ENCODE measurements around the gene PDE12.

The PDE12 gene

GRCh38 chr3:57555738-57556458 is at the start of gene PDE12:
TSS of gene PDE12 (plus strand) at chr3:57556274. CDS start at chr3:57556380, 106 bp downstream.
- peak; percentile 93 for DNase-seq (ENCODE audit: low read depth)

- DNase-seq (ENCODE audit: low read depth), result peak; percentile 14
Measured at GRCh38 chr3:57512166-57512565, 43.9 kb upstream of the PDE12 start.

GRCh38 chr3:57518276-57518915 is 37.7 kb upstream of the PDE12 start:
- DNase-seq (ENCODE audit: low read depth), result peak; percentile 78

GRCh38 chr3:57530071-57530608 is 25.9 kb upstream of the PDE12 start:
- peak; percentile 9 for DNase-seq (ENCODE audit: low read depth)

- DNase-seq (ENCODE audit: low read depth), result no peak
Measured at GRCh38 chr3:57538465-57538864, 17.6 kb upstream of the PDE12 start.

GRCh38 chr3:57544181-57545125 is 11.6 kb upstream of the PDE12 start, which contains the start of gene DNAH12:
TSS of gene DNAH12 (minus strand) at chr3:57544344. CDS start at chr3:57542870, 1,474 bp downstream.
- DNase-seq (ENCODE audit: low read depth), result peak; percentile 50

GRCh38 chr3:57545636-57546268 is 10.3 kb upstream of the PDE12 start:
- DNase-seq (ENCODE audit: low read depth), result no peak

- no peak for DNase-seq (ENCODE audit: low read depth)
Measured at GRCh38 chr3:57546616-57547015, 9.5 kb upstream of the PDE12 start.

- no peak for DNase-seq (ENCODE audit: low read depth)
Measured at GRCh38 chr3:57555306-57555705, 768 bp upstream of the PDE12 start.

- DNase-seq (ENCODE audit: low read depth), result peak; percentile 48
Measured at GRCh38 chr3:57556459-57557084, 498 bp downstream of the PDE12 start.

GRCh38 chr3:57557085-57557537 is 1.0 kb downstream of the PDE12 start:
- DNase-seq (ENCODE audit: low read depth), result peak; percentile 70

GRCh38 chr3:57559526-57559925 is 3.5 kb downstream of the PDE12 start:
- DNase-seq (ENCODE audit: low read depth), result peak; percentile 48

- no peak for DNase-seq (ENCODE audit: low read depth)
Measured at GRCh38 chr3:57569859-57570450, 13.9 kb downstream of the PDE12 start.

- no peak for DNase-seq (ENCODE audit: low read depth)
Measured at GRCh38 chr3:57570878-57571277, 14.8 kb downstream of the PDE12 start.

GRCh38 chr3:57572096-57572495 is 16.0 kb downstream of the PDE12 start:
- DNase-seq (ENCODE audit: low read depth), result no peak

GRCh38 chr3:57575966-57576626 is 20.0 kb downstream of the PDE12 start:
- no peak for DNase-seq (ENCODE audit: low read depth)

- no peak for DNase-seq (ENCODE audit: low read depth)
Measured at GRCh38 chr3:57577801-57578200, 21.7 kb downstream of the PDE12 start.

- DNase-seq (ENCODE audit: low read depth), result peak; percentile 46
Measured at GRCh38 chr3:57582474-57583168, 26.5 kb downstream of the PDE12 start.

GRCh38 chr3:57583544-57583943 is 27.5 kb downstream of the PDE12 start:
- DNase-seq (ENCODE audit: low read depth), result no peak
